Measurements from ENCODE around the gene CDH23.

Gene CDH23

GRCh38 chr10:71627230-71627939 lies 230.7 kb downstream of the CDH23 start:
- DNase-seq (ENCODE audit: low read depth), result no peak
- TF ChIP-seq CTCF (IDR thresholded peaks at IDR 0.05; ENCODE audit: low read depth, low read length, missing control alignments), result no peak
- in situ Hi-C loops (cut with HindIII; ENCODE audit: low sequenced_read_pairs), result no loop called here
- no peak overlapping the region for H3K4me3 ChIP-seq (ENCODE audit: low read depth, low read length)

- TF ChIP-seq CTCF (IDR thresholded peaks at IDR 0.05; ENCODE audit: low read depth, low read length, missing control alignments), result no peak
- no peak overlapping the region for H3K4me3 ChIP-seq (ENCODE audit: low read depth, low read length)
- in situ Hi-C loops (cut with HindIII; ENCODE audit: low sequenced_read_pairs), result no loop called here
- no peak for DNase-seq (ENCODE audit: low read depth)
Measured at GRCh38 chr10:71627956-71628355, 231.2 kb downstream of the CDH23 start.

GRCh38 chr10:71629131-71629530 lies 232.4 kb downstream of the CDH23 start:
- DNase-seq (ENCODE audit: low read depth), result no peak
- H3K4me3 ChIP-seq (ENCODE audit: low read depth, low read length), result no peak overlapping the region
- no peak for TF ChIP-seq CTCF (IDR thresholded peaks at IDR 0.05; ENCODE audit: low read depth, low read length, missing control alignments)
- in situ Hi-C loops (cut with HindIII; ENCODE audit: low sequenced_read_pairs), result no loop called here

GRCh38 chr10:71630168-71630567 lies 233.4 kb downstream of the CDH23 start:
- no peak for DNase-seq (ENCODE audit: low read depth)
- in situ Hi-C loops (cut with HindIII; ENCODE audit: low sequenced_read_pairs), result no loop called here
- no peak for TF ChIP-seq CTCF (IDR thresholded peaks at IDR 0.05; ENCODE audit: low read depth, low read length, missing control alignments)
- H3K4me3 ChIP-seq (ENCODE audit: low read depth, low read length), result no peak overlapping the region

- H3K4me3 ChIP-seq (ENCODE audit: low read depth, low read length), result no peak overlapping the region
- DNase-seq (ENCODE audit: low read depth), result no peak
- TF ChIP-seq CTCF (IDR thresholded peaks at IDR 0.05; ENCODE audit: low read depth, low read length, missing control alignments), result no peak
- in situ Hi-C loops (cut with HindIII; ENCODE audit: low sequenced_read_pairs), result no loop called here
Measured at GRCh38 chr10:71631007-71631861, 234.5 kb downstream of the CDH23 start.

- no peak for DNase-seq (ENCODE audit: low read depth)
- no peak overlapping the region for H3K4me3 ChIP-seq (ENCODE audit: low read depth, low read length)
- TF ChIP-seq CTCF (IDR thresholded peaks at IDR 0.05; ENCODE audit: low read depth, low read length, missing control alignments), result no peak
- in situ Hi-C loops (cut with HindIII; ENCODE audit: low sequenced_read_pairs), result no loop called here
Measured at GRCh38 chr10:71632200-71632820, 235.6 kb downstream of the CDH23 start.

Data from astrocyte of the cerebellum (primary cell).